ENCODE results near the gene DPEP3. TPM values are rescaled to one million over a fixed set of nuclear protein-coding genes. Genes with fewer than 3 reads are reported as not detected.

Gene DPEP3
- polyA plus RNA-seq, 3 donors, result 0.20 to 1.8 (median 0.25) TPM

DNA sequence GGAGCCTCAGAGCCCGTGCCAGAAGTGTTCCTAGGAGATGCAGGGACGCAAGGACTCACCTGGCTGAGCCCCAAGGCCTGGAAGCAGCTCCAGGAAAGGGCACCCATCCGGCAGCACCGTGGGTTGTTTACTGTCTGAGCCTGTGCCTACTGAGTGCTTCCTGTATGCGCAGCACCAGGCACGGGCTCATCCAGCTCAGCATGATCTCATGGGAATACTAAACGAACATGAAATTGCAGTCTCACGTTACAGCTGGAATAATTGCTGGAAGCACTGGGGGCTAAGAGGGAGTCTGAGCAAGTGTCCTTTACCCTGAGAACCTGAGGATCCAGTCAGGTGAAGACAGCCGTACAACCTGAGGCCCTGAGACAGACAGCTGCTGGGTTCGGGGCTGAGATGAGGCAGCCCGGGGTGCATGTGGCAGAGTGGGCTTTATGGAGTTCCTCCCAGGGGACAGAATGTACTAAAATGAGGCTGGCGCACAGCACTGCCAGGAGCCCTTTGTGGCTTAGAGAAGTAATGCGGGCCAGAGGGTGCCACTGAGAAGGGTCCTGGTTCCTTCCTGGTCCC lies 54.0 kb downstream of the DPEP3 start:
- no peaks in the 10 kb centered on the region for H3K27me3 ChIP-seq (ENCODE audit: control insufficient read depth in 2 of 2, insufficient read depth in 2 of 2, low read length in 2 of 2)
- peaks cover 4% of the 10 kb centered on the region for H3K79me2 ChIP-seq (ENCODE audit: insufficient read depth, low read length)
- H3K4me2 ChIP-seq (replicated peaks; ENCODE audit: extremely low read depth, low read length, poor library complexity, severe bottlenecking), result no peak overlapping the region
- peak overlapping the region in 2 of 7 donors; percentile 42 to 64 for H3K27ac Mint-ChIP-seq
- peaks cover 55 to 89% of the 10 kb centered on the region in 2 donors for H3K36me3 ChIP-seq (replicated peaks in 1 of 2; ENCODE audit: control insufficient read depth in 1 of 2, insufficient read depth in 2 of 2, low read length in 2 of 2)
- no peaks in the 10 kb centered on the region for H3K4me1 ChIP-seq (ENCODE audit: control insufficient read depth in 1 of 2, insufficient read depth in 2 of 2, low read length in 2 of 2)
- H4K20me1 ChIP-seq (ENCODE audit: insufficient read depth, low read length), result peaks cover 94% of the 10 kb centered on the region
- peak overlapping the region in 1 of 2 donors; percentile 20 for H3K27ac ChIP-seq (ENCODE audit: low read depth in 1 of 2, low read length in 2 of 2)
- no peak overlapping the region for H3K4me3 Mint-ChIP-seq
- peaks cover 40 to 71% of the 10 kb centered on the region in 2 donors for H3K36me3 Mint-ChIP-seq
- TF ChIP-seq, protein P1, sequence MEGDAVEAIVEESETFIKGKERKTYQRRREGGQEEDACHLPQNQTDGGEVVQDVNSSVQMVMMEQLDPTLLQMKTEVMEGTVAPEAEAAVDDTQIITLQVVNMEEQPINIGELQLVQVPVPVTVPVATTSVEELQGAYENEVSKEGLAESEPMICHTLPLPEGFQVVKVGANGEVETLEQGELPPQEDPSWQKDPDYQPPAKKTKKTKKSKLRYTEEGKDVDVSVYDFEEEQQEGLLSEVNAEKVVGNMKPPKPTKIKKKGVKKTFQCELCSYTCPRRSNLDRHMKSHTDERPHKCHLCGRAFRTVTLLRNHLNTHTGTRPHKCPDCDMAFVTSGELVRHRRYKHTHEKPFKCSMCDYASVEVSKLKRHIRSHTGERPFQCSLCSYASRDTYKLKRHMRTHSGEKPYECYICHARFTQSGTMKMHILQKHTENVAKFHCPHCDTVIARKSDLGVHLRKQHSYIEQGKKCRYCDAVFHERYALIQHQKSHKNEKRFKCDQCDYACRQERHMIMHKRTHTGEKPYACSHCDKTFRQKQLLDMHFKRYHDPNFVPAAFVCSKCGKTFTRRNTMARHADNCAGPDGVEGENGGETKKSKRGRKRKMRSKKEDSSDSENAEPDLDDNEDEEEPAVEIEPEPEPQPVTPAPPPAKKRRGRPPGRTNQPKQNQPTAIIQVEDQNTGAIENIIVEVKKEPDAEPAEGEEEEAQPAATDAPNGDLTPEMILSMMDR (IDR thresholded peaks at IDR 0.05), result no peak
- no peaks in the 10 kb centered on the region for H3K9me3 ChIP-seq (replicated peaks in 1 of 2; ENCODE audit: control insufficient read depth in 1 of 2, insufficient read depth in 1 of 2, low read length in 2 of 2)
- intact Hi-C loops (cut with micrococcal nuclease), result loop anchor here in 1 of 2 donors (5.0 kb wide), 2 partner anchors 109 to 254 kb away; no protein-coding TSS in a partner anchor
- 80% methylated on average over 13 of the region's 13 CpGs for WGBS (ENCODE audit: insufficient coverage)
- no peak for DNase-seq
- H3K9ac ChIP-seq (ENCODE audit: insufficient read depth, low read length, poor library complexity, severe bottlenecking), result no peak overlapping the region
- H3K4me1 Mint-ChIP-seq, result no peaks in the 10 kb centered on the region
- no peak overlapping the region for H2AFZ ChIP-seq (ENCODE audit: insufficient read depth, low read depth, low read length, poor library complexity, severe bottlenecking)
- no peaks in the 10 kb centered on the region for H3K9me3 Mint-ChIP-seq
- H3K4me3 ChIP-seq (replicated peaks in 1 of 3; ENCODE audit: low read depth in 2 of 3, low read length in 3 of 3), result no peak overlapping the region
- peaks cover 0 to 2% (median 0%) of the 10 kb centered on the region in 3 donors for H3K27me3 Mint-ChIP-seq (ENCODE audit: low read depth in 3 of 3)

Small RNA genes lying within 50 kb of the gene (small RNA-seq; reads per million reads assigned to genes)
- gene RNU6-359P (ENCODE audit: insufficient read length, low read depth), result not detected

Other genes with a start within 250 kb of the DPEP3 start
- gene RANBP10, start 173.9 kb downstream of the DPEP3 start, polyA plus RNA-seq, result 10 to 100 TPM in 1 of 3 donors, 1 to 10 TPM in 2; 6.4 to 16.7 (median 6.6) TPM
- under 1 TPM in 1 of 3 donors, not detected in 2; 0.23 TPM for gene TSNAXIP1, start 173.6 kb downstream of the DPEP3 start, polyA plus RNA-seq
- 10 to 100 TPM; 17.6 to 84.2 (median 52.5) TPM for gene THAP11, start 138.2 kb downstream of the DPEP3 start, polyA plus RNA-seq
- 100 to 1,000 TPM in 1 of 3 donors, 10 to 100 TPM in 2; 64.2 to 104 (median 90.3) TPM for gene NUTF2, start 133.6 kb downstream of the DPEP3 start, polyA plus RNA-seq
- gene CENPT, start 132.8 kb downstream of the DPEP3 start, polyA plus RNA-seq, result 100 to 1,000 TPM in 1 of 3 donors, 10 to 100 TPM in 1, 1 to 10 TPM in 1; 8.3 to 120 (median 12.4) TPM
- 10 to 100 TPM; 13.7 to 84.9 (median 18.2) TPM for gene EDC4, start 107.4 kb downstream of the DPEP3 start, polyA plus RNA-seq
- 1 to 10 TPM in 1 of 3 donors, under 1 TPM in 1, not detected in 1; 0.50 to 3.6 TPM for gene NRN1L, start 95.6 kb downstream of the DPEP3 start, polyA plus RNA-seq
- gene PSKH1, start 87.2 kb downstream of the DPEP3 start, polyA plus RNA-seq, result 10 to 100 TPM; 11.0 to 19.7 (median 16.8) TPM
- gene CTRL, start 48.6 kb downstream of the DPEP3 start, polyA plus RNA-seq, result 10 to 100 TPM in 1 of 3 donors, 1 to 10 TPM in 1, under 1 TPM in 1; 0.69 to 17.4 (median 1.6) TPM
- 100 to 1,000 TPM; 158 to 798 (median 609) TPM for gene PSMB10, start 43.6 kb downstream of the DPEP3 start, polyA plus RNA-seq
- 10 to 100 TPM in 1 of 3 donors, under 1 TPM in 1, not detected in 1; 0.17 to 16.2 TPM for gene LCAT, start 36.4 kb downstream of the DPEP3 start, polyA plus RNA-seq
- 10 to 100 TPM in 1 of 3 donors, 1 to 10 TPM in 2; 7.3 to 57.2 (median 7.7) TPM for gene SLC12A4, start 11.9 kb downstream of the DPEP3 start, polyA plus RNA-seq
- gene DPEP2, start 19.0 kb upstream of the DPEP3 start, polyA plus RNA-seq, result 100 to 1,000 TPM; 117 to 235 (median 124) TPM
- gene DPEP2NB, start 35.4 kb upstream of the DPEP3 start, polyA plus RNA-seq, result not detected
- 10 to 100 TPM; 14.7 to 42.9 (median 27.7) TPM for gene DDX28, start 42.7 kb upstream of the DPEP3 start, polyA plus RNA-seq
- 10 to 100 TPM; 18.4 to 40.7 (median 33.2) TPM for gene DUS2, start 42.8 kb upstream of the DPEP3 start, polyA plus RNA-seq
- gene NFATC3, start 104.9 kb upstream of the DPEP3 start, polyA plus RNA-seq, result 10 to 100 TPM; 14.3 to 21.8 (median 15.8) TPM

All from CD14-positive monocyte (primary cell).